Muscle of leg (tissue), 9 donors: ENCODE measurements around the gene MKNK1. TPM values are rescaled to one million over a fixed set of nuclear protein-coding genes. Genes with fewer than 3 reads are reported as not detected.

Source experiments
- polyA plus RNA-seq, 8 donors: library from polyadenylated mRNA; unstranded; fragments of 120-200 nt; gene quantifications; one replicate each; pipeline versions ENCODE4 v1.2.1 to v1.2.3, GENCODE V29; 2013; ENCODE audit warnings: inconsistent platforms in 1 of 8, low replicate concordance in 1 of 8; ENCODE audit not compliant: insufficient read length in 8 of 8, insufficient read depth in 1 of 8
- total RNA-seq: library from RNA; stranded (reverse); fragments of 120-200 nt; gene quantifications from one replicate; pipeline ENCODE4 v1.2.4, GENCODE V29; 2013

The MKNK1 gene
- total and polyA plus RNA-seq, 9 donors = 19.3 to 32.5 (median 28.4) TPM

Other genes starting within 250 kb of the MKNK1 start
- 12.6 TPM for gene FAAH, start 210.0 kb downstream of the MKNK1 start, total RNA-seq
- gene FAAH, start 210.0 kb downstream of the MKNK1 start, polyA plus RNA-seq = 10 to 100 TPM in 7 of 8 donors, 1 to 10 TPM in 1; 9.7 to 25.8 (median 18.0) TPM
- not detected for gene DMBX1, start 114.4 kb downstream of the MKNK1 start, total RNA-seq
- gene DMBX1, start 114.4 kb downstream of the MKNK1 start, polyA plus RNA-seq = under 1 TPM in 2 of 8 donors, not detected in 6; 0.06 to 0.12 TPM
- not detected for gene KNCN, start 52.6 kb downstream of the MKNK1 start, total RNA-seq
- under 1 TPM in 2 of 8 donors, not detected in 6; 0.20 to 0.24 TPM for gene KNCN, start 52.6 kb downstream of the MKNK1 start, polyA plus RNA-seq
- 12.6 TPM for gene MOB3C, start 12.5 kb upstream of the MKNK1 start, total RNA-seq
- 10 to 100 TPM; 11.9 to 14.2 (median 12.5) TPM for gene MOB3C, start 12.5 kb upstream of the MKNK1 start, polyA plus RNA-seq
- gene ATPAF1, start 64.1 kb upstream of the MKNK1 start, total RNA-seq = 44.2 TPM
- 10 to 100 TPM; 42.5 to 59.4 (median 50.9) TPM for gene ATPAF1, start 64.1 kb upstream of the MKNK1 start, polyA plus RNA-seq
- gene TEX38, start 67.6 kb upstream of the MKNK1 start, total RNA-seq = not detected
- gene TEX38, start 67.6 kb upstream of the MKNK1 start, polyA plus RNA-seq = under 1 TPM in 3 of 8 donors, not detected in 5; 0.16 to 0.41 (median 0.18) TPM
- gene EFCAB14, start 114.8 kb upstream of the MKNK1 start, total RNA-seq = 99.2 TPM
- 100 to 1,000 TPM in 1 of 8 donors, 10 to 100 TPM in 7; 66.6 to 100 (median 89.4) TPM for gene EFCAB14, start 114.8 kb upstream of the MKNK1 start, polyA plus RNA-seq
- gene CYP4B1, start 194.8 kb upstream of the MKNK1 start, total RNA-seq = not detected
- gene CYP4B1, start 194.8 kb upstream of the MKNK1 start, polyA plus RNA-seq = under 1 TPM in 5 of 8 donors, not detected in 3; 0.08 to 0.34 (median 0.25) TPM